Lower leg skin (tissue), 3 donors: ENCODE results near the gene STAM2.

Experiments used
- CTCF ChIP-seq, 3 donors: fragments of 450-650 bp; IDR thresholded peaks; one replicate each; pipeline ENCODE4 v1.5.1; 2016; ENCODE audit warnings: antibody characterized with exemption in 3 of 3, mild to moderate bottlenecking in 3 of 3, moderate library complexity in 2 of 3
- POLR2A ChIP-seq, 2 donors: fragments of 450-650 bp; IDR thresholded peaks; one replicate each; pipeline ENCODE4 v1.6.1; 2016 to 2017; ENCODE audit warnings: antibody characterized with exemption in 2 of 2, mild to moderate bottlenecking in 1 of 2, moderate library complexity in 1 of 2

DNA sequence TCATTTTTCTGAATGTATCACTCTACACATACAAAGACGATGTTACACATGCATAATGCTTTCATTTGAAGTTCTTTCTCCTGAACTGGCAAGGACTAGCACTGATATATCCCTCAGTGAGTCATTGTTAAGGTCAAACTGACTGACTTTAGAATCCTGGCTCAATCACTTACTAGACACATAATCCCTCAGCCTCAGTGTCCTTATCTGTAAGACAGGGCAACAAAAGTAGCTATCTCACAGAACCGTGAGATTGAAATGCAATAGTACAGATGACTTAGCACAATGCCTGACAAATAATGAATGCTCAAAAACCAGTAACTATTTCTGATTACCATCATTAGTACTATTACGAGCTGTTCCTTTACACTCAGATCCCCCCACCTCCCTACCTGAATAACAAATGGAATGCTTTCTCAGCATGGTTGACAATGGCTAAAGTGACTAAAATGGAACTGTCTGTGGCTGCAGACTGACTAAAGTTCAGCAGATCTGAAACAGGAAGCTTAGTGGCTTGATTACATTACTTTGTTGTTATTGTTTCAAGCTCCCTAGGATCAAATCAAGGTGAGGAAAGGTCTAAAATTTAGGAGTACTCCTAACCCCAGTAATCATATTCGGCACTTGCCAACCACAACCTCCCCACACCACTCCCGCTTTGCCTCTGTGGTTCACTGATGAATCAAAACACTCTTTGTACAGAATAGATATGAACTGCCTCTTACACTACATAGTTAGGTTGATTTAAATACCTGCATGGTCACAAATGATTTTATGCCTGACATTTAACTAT, 40.9 kb downstream of the STAM2 start:
- no peak for TF ChIP-seq CTCF (IDR thresholded peaks at IDR 0.05)
- TF ChIP-seq POLR2A (IDR thresholded peaks at IDR 0.05): no peak
